ENCODE data around the gene ATP5ME.

ATP5ME gene

DNA sequence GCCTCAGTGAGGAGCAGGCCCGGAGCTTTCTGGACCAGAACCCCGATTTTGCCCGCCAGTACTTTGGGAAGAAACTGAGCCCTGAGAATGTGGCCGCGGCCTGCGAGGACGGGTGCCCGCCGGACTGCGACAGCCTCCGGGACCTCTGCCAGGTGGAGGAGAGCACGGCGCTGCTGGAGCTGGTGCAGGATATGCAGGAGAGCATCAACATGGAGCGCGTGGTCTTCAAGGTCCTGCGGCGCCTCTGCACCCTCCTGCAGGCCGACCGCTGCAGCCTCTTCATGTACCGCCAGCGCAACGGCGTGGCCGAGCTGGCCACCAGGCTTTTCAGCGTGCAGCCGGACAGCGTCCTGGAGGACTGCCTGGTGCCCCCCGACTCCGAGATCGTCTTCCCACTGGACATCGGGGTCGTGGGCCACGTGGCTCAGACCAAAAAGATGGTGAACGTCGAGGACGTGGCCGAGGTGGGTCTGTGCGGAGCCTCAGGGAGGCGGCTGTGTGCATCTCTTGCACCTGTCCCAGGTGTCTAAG lies 48.4 kb downstream of the ATP5ME start:
- no peak for TF ChIP-seq POLR2AphosphoS5 (IDR thresholded peaks at IDR 0.05; ENCODE audit: low read depth, low read length)

DNA sequence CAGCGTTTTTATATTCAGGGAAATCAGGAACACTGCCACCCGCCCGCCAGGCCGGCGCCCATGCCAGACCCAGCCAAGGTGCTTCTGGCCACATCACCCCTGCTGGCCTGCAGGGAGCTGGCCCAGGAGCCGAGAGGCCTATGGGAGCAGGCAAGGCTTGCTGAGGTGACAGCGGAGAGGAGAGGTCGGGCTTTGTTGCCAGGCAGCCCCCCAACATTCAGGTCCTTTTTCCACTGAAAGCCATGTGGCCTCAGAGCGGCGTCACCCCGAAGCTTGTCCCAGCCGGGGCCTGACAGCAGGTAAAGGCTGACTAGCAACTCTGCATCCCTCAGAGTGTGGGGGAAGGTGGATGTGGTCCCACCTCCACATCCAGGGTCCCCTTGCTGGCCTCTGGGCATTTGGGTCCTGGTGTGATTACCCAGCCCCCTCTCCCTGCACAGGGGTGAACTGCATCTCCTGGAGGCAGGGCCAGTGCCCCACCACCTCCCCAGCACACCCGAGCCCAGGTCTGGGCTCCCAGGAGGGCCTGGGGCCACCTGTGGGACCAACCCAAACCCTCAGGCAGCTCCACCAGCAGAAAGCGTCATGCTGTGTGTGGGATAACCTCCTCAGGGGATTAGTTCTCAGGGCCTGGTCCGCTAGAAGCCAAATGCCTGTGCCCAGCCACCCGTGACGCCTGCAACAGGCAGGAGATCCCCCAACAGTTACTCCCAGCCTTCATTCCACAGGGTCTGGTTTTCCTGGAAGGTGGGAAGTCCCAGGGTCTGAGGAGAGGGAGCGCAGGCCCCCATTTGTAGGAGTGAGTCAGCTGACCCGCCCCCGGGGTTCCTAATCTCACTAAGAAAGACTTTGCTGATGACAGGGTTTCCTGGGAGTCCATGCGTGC lies 49.1 kb downstream of the ATP5ME start, which contains the start of gene PDE6B:
Gene PDE6B (plus strand): TSS at position 869 of the 886 bp plus-strand sequence. CDS start 54 bp downstream, outside the sequence.
- TF ChIP-seq POLR2AphosphoS5 (IDR thresholded peaks at IDR 0.05; ENCODE audit: low read depth, low read length) (no peak), FOXP2 (optimal IDR thresholded peaks at IDR 0.05; ENCODE audit: borderline replicate concordance, extremely low read depth, extremely low read length, insufficient read depth) (no peak), TAF1 (IDR thresholded peaks at IDR 0.05; ENCODE audit: borderline replicate concordance, insufficient read depth, low read length) (no peak), SIN3A (IDR thresholded peaks at IDR 0.05; ENCODE audit: borderline replicate concordance, insufficient read depth, low read length) (no peak)
- TF ChIP-seq, protein P1, sequence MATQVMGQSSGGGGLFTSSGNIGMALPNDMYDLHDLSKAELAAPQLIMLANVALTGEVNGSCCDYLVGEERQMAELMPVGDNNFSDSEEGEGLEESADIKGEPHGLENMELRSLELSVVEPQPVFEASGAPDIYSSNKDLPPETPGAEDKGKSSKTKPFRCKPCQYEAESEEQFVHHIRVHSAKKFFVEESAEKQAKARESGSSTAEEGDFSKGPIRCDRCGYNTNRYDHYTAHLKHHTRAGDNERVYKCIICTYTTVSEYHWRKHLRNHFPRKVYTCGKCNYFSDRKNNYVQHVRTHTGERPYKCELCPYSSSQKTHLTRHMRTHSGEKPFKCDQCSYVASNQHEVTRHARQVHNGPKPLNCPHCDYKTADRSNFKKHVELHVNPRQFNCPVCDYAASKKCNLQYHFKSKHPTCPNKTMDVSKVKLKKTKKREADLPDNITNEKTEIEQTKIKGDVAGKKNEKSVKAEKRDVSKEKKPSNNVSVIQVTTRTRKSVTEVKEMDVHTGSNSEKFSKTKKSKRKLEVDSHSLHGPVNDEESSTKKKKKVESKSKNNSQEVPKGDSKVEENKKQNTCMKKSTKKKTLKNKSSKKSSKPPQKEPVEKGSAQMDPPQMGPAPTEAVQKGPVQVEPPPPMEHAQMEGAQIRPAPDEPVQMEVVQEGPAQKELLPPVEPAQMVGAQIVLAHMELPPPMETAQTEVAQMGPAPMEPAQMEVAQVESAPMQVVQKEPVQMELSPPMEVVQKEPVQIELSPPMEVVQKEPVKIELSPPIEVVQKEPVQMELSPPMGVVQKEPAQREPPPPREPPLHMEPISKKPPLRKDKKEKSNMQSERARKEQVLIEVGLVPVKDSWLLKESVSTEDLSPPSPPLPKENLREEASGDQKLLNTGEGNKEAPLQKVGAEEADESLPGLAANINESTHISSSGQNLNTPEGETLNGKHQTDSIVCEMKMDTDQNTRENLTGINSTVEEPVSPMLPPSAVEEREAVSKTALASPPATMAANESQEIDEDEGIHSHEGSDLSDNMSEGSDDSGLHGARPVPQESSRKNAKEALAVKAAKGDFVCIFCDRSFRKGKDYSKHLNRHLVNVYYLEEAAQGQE (IDR thresholded peaks at IDR 0.05; ENCODE audit: insufficient read depth in 1 of 2, low read depth in 2 of 2, low read length in 2 of 2) = no peak

DNA sequence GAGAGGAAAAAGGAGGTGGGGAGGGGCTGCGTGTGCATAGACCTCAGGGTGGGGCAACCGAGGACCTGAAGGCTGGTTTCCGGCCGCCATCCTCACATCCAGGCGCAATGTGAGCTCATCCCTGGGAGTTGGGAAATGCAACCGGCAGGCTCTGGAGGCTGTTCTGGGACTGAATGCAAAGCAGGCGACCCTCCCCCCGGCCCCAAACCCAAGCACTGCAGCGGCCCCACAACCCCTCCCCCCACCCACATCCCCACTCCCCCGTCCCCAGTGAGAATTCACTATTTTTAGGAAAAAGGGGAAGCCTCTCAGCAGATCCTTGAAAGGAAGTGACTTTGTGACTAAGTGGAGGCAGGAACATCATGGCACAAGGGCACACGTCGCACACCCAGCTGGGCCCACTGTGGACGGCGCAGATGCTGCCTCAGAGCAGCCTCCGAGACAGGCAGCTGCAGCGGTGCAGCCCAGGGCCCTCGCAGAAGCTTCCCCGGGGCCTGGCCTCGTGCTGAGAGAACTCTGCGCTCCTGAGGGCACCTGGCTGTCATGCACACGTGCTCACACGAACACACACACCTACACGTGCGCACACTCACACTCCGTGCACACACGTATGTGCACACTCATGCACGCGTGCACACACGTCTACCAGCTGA lies 50.0 kb downstream of the ATP5ME start:
- TF ChIP-seq POLR2AphosphoS5 (IDR thresholded peaks at IDR 0.05; ENCODE audit: low read depth, low read length) = no peak
- TF ChIP-seq TAF1 (IDR thresholded peaks at IDR 0.05; ENCODE audit: borderline replicate concordance, insufficient read depth, low read length) = no peak
- no peak for TF ChIP-seq SIN3A (IDR thresholded peaks at IDR 0.05; ENCODE audit: borderline replicate concordance, insufficient read depth, low read length)
- TF ChIP-seq, protein P1 (IDR thresholded peaks at IDR 0.05; ENCODE audit: insufficient read depth in 1 of 2, low read depth in 2 of 2, low read length in 2 of 2) = no peak
- TF ChIP-seq FOXP2 (optimal IDR thresholded peaks at IDR 0.05; ENCODE audit: borderline replicate concordance, extremely low read depth, extremely low read length, insufficient read depth) = no peak

DNA sequence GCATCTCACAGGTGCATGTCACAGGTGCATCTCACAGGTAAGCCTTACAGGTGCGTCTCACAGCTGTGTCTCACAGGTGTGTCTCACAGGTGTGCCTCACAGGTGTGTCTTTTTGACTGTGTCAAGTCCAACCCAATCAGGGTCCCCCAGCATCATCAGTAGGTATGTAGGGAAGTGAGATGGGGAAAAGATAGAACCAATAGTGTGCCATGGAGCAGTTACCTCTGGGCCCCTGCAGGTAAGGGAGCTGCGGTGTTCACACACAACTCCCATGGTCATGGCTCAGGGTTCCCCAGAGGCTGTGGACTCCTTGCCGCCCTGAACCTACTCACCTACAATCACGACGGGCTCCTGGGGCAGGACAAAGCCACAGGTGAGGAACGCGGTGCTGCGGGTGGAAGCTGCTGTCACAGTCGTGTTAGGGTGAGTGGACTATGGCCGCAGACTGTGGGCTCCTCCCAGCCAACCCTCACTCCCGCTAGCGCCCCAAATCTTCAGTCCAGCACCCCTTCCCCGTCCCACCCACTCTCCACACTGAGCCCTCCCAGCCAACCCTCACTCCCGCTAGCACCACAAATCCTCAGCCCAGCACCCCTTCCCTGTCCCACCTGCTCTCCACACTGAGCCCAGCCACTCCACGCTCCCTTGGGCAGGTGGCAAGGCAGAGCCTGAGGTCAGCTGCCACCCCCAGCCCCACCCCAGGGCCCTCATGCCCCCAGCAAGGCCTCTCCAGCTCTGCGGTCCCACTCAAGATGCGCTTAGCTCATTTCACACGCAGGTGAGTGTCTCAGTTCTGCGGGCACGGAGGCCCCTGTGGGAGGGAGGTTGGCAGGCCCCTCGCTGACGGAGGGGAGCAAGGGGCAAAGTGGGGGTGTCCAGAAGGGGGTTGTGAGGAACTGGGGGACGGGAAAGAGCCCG lies 50.8 kb downstream of the ATP5ME start:
- no peak for TF ChIP-seq FOXP2 (optimal IDR thresholded peaks at IDR 0.05; ENCODE audit: borderline replicate concordance, extremely low read depth, extremely low read length, insufficient read depth)
- TF ChIP-seq, protein P1 (IDR thresholded peaks at IDR 0.05; ENCODE audit: insufficient read depth in 1 of 2, low read depth in 2 of 2, low read length in 2 of 2) = no peak
- TF ChIP-seq POLR2AphosphoS5 (IDR thresholded peaks at IDR 0.05; ENCODE audit: low read depth, low read length) = no peak
- TF ChIP-seq TAF1 (IDR thresholded peaks at IDR 0.05; ENCODE audit: borderline replicate concordance, insufficient read depth, low read length) = no peak
- TF ChIP-seq SIN3A (IDR thresholded peaks at IDR 0.05; ENCODE audit: borderline replicate concordance, insufficient read depth, low read length) = no peak

All from PFSK-1 (cell line).